HG03378 (cell line): ENCODE data around the gene AIP.

Experiments used
- ATAC-seq: cut with Tn5 transposase; IDR thresholded peaks from one replicate; pipeline ENCODE4 v1.9.1; 2021; ENCODE audit warnings: mild to moderate bottlenecking, moderate library complexity; ENCODE audit not compliant: unreplicated experiment

The AIP gene

DNA sequence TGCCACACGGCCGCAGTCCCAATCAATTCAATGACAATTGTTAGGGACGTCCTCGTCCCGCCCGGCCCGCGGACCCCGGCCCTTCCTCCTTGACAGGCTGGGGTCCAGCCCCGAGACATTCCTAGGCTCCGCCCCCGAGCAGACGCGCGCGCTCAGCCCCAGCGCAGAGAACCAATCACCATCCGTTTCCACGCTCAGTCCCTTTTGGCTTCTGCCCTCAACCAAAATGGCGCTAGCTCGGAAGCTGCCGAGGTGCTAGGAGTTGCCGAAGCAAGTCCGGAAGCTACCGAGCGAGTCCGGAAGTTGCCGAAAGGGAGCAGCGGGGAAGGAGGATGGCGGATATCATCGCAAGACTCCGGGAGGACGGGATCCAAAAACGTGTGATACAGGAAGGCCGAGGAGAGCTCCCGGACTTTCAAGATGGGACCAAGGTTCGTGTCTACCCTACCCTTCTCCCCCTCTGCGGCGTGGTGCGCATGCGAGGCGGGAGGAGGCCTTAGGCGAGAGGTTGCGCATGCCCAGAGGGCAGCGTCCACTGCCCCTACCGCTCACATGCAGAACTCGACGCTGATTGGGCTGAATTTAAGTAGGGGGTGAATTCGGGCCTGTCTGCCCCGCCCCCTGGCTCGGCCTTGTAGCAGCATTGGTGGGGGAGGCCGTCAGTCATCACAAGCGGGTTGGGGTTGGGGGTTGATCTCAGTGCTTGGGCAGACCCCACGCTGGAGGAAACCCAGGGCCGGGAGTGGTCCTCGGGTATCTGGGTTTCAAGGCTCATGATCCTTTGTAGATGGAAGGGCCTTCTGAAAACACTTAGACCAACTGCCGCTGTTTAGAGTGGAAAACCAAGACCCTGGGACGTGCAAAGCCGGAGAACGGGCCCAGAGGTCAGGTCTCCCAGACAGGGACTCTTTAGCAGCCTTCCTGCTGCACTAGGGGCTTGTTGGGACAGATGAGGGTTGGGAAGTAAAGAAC, at the start of gene AIP:
TSS of gene AIP (plus strand) at position 200 of the 972 bp plus-strand sequence. CDS start at position 333, 133 bp downstream.
- ATAC-seq = peak; percentile 53

DNA sequence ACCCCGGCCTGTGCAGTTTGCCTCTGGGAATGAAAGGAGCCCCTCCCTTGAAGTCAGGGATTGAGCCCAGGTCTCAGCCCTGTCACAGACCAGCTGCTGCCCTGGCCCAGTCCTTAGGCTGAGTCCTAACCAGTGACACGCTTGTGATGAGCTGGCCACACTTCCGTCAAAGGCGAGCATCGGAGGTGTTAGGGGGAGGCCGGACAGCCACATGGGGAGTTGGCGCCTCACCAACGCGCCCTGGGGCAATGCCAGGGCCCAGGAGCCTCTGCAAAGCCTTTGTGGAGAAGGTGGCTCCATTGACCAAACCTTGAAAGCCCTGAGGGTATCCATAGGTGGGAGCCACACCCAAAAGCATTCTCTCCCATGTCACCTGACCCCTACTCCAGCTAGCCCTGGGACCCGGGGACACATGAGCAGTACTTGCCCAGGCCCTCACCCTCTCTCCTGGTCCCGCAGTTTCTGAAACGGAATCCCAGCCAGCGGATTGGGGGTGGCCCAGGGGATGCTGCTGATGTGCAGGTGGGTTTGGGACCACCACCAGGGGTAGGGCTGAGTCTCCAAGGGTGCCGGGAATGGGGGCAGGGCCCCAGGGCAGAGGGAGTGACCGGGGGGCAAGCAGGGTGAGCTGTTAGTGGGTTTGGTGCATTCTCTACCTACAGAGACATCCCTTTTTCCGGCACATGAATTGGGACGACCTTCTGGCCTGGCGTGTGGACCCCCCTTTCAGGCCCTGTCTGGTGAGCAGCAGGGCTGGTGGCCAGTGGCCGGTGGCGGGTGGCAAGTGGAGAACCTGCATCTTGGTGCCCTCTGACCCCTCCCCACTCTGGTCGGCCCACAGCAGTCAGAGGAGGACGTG, 49.1 kb upstream of the AIP start:
- no peak for ATAC-seq

DNA sequence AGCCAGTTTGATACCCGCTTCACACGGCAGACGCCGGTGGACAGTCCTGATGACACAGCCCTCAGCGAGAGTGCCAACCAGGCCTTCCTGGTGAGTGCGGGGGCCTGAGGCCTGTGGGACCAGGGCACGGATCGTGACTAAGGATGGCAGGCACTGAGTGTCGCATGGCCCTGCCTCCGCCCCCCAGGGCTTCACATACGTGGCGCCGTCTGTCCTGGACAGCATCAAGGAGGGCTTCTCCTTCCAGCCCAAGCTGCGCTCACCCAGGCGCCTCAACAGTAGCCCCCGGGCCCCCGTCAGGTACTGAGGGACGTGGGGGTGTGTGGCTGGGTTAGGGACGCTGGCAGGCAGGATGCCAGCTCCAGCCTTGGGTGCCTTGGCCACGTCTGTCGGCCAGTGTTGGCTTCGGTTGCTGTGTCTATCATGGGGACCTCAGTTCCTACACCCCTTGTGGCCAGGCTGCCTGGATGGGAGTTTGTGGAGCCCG, 48.4 kb upstream of the AIP start:
- no peak for ATAC-seq

DNA sequence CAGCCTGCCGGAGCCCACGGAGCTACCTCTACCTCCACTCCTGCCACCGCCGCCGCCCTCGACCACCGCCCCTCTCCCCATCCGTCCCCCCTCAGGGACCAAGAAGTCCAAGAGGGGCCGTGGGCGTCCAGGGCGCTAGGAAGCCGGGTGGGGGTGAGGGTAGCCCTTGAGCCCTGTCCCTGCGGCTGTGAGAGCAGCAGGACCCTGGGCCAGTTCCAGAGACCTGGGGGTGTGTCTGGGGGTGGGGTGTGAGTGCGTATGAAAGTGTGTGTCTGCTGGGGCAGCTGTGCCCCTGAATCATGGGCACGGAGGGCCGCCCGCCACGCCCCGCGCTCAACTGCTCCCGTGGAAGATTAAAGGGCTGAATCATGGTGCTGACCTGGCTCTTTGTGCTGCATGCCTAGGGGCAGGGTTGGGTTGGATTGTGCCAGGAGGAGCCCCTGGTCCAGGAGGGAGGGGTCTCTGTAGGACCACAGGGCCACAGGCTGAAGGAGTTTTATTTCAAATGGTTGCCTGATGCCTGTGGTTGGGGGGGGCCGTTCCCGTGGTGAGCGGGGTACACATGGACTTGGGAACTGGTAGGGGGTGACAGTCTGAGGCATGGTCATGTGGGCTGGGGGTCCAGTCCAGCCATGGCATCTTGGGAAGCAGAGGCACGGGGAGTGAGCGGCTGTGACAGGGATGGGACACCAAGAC, 47.6 kb upstream of the AIP start:
- no peak for ATAC-seq

DNA sequence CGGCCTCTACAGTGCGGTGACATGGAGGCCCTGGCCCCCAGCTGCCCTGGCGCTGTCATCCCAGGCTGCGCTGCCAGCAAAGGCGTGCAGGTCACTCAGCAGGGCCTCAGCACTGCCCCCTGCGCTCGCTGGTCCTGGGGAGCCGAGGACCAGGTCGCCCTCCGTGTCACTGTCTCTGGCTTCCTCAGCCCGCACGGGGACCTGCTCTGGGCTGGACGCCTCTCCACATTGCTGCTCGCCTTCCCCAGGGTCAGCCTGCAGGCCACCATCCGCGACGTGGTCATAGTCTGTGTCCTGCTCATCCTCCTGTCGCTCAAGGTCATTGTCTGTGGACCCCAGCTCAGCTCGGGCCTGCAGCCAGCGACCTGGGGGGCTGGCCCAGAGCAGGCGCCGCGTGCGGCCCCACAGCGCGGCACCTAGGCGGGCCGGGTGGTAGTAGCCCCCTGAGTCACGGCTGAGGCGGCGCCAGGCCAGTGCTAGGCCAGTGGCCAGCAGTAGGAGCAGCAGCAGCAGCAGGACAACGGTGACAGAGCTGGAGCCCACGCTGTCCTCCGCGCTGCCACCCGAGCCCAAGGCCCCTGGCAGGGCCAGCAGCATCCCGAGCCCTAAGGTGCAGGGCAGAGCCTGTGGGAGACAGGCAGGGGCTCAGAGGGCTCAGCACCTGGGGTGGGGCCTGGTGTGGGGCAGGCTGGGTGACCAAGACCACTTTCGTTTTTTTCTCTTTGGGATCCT, 46.9 kb upstream of the AIP start:
- ATAC-seq = no peak

DNA sequence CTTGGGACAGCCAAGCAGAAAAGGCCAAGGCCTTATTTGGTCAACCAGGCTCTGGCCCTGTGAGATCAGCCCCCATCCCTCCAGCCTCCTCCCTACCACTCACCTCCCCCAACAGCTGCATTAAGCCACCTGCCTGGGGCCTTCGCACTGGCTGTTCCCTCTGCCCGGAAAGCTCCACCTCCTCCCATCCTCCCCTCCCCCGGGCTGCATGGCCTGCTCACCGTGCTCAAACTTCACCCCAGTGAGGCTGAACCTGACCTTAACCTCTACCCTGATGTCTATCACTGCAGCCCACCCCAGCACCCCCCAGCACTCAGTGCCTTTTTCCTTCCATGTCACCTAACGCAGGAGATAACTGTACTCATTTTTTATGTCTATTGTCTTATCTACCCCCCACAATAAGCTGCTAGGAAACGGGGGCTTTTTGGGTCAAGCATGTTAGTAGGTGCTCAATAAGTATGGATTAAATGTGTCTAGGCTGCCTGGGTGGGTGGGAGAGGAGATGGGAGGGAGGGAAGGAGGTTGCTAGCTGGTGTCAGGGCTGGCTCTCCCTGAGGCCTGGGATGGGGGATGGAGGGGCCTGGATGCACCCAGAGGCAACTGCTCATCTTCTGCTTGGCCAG, 46.3 kb upstream of the AIP start:
- ATAC-seq = no peak

DNA sequence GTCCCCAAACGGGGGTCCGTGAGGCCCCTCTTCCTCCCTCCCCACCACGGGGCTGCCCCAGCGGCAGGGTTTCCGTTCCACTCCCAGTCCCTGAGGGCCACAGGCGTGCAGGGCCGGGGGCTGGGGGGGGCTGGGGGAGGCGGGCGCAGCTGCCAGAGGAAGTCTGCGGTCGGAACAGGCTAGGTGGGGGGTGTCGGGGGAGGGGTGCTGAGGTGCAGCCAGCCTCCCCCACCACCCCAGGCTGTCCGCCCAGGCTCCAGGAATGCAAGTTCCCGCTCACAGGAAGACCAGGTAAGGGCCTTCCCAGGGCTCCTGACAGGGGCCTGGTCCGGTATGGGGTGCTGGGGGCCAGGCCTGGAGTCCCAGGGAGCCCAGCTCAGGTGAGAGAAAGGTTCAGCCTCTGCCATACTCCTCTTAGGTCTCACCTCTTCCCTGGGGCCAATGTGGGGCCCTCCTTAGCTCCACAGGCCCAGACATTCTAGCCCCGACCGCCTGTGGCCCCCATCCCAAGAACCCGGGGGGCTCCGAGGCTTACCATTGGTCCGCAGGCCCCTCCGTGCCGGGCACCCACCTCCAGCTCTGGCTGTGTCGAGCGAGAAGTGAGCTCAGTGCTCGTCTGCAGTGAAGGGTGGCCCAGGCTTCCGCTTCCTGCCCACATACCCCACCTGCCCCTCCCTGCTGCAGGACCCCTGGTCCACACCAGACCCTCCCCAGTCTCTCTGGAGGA, 45.6 kb upstream of the AIP start, which contains the start of gene PTPRCAP:
TSS of gene PTPRCAP (minus strand) at position 601 of the 727 bp plus-strand sequence. CDS start at position 538, 63 bp downstream.
- no peak for ATAC-seq

DNA sequence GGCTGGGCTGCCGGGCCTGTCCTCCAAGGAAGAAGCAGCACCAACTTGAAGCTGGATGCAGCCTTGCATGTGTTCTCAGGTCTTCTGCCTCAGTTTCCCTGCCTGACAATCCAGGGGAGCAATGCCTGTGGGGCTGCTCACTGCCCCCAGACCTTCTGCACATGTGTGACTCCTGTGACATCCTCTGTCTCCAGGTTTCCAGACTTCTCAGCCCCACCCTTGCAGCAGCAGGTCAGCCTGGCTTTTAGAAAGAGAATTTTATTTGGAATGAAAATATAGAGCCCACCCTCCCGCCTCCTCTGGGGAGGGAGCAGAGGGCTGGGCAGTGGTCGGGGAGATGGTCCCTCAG, 45.0 kb upstream of the AIP start:
- no peak for ATAC-seq

DNA sequence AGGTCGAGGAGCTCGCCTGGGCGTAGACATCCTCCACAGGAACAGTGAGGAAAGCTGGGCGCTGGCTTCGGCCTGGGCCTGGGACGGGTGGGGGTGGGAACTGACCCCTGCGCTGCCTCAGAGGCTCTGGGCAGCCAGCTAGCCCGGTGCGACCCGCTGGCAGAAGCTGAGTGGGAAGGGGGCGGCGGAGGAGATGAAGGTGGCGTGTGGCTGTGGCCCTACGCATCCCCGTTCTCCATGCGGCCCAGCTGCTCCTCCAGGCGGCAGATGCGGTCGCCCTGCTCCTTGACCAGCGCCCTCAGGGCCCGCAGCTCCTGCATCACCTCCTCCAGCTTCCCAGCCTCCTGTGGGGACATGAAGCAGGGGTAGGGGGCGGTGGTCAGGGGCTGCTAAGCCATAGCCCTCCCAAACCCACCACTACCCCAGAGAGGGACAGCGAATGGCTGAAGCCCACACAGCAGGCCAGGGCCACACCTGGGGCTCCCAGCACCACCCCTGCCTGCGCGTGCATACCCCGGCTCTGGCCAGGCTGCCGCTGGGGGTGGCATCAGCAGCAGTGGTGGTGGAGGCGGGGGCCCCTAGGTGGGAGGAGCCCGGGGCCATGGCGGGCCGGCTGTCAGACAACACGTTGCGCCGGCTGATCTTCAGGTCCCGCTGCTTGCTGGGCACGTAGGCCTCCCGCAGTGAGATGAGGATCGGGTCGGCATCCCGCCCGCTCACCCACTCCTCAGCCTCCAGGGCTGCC, 44.5 kb upstream of the AIP start:
- ATAC-seq = no peak

DNA sequence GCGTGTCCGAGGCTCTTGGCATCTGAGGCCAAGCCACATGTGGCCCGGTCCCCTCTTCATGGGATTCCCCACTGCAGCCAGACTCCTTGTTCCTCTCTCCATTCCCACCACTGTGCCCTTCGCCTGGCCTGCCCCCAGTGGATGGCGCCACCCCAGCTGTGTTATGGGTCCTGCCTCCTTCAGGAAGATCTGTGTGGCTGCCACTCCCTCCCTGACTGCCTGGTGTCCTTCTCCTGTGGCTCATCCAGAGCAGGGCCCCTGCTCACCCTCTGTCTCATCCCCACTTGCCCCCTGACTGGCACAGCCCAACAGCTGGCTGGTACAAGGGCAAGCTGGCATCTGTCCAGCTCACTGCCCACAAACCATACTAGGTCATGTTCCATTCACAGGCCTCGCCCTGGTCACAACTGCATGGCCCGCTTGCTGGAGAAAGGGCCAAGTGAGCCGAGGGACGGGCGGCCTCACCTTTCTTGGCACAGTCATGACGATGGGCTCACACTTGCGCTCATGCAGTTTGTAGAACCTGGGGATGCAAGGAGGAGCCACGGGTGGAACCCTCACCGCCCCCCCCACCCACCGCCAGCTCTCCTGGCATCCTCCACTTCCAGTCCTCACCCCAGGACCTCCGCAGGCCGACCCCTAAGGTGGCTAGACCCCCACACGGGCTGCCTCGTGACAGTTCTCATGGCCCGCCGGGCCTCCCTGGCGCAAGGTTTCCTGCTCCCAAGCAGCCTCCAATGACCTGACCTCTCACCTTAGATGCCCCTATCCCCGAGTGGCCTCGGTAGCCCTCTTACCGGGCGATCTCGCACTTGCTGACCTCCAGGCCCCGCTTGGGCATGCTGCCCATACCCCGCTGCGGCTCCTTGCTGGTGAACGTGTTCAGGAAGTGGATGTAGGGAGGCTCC, 43.3 kb upstream of the AIP start:
- no peak for ATAC-seq

DNA sequence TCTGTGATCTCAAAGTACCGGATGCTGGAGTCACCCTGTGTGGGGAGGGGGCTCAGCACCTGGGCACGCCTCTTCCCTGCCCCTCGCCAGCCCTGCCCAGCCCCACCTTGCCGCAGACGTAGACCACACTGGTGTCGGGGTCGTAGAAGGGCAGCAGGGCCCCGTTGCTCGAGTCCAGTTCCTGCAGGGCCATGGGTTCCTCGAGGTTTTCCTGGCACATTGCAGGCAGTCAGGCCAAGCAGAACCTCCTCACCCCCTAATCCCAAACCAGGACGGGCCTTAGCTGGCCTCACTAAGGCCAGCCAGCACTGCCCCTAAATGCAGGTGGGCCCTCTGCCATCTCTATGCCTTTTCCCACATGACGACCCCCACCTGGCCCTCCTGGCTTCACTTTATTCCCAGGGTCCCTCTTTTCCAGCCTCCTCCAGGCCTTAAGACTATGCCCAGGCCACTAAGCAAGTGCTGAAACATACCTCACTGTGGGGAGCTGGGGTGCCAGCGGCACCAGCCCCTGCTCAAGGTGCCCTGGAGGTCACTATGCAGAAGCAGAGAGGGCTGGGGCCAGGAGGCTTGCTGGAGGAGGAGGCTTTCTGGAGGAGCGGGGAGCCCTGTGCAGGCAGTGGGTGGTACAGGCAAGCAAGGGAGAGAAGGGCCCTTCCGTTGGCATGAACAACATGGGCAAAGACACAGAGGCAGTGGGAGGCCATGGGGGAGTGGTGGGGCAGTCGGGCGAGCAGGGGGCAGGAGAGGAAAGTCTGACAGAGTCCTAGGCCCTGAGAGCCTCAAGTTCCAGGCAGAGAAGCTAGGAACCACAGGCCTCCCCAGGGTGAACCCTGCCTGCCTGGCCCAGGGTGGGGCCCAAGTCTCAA, 42.4 kb upstream of the AIP start:
- no peak for ATAC-seq

DNA sequence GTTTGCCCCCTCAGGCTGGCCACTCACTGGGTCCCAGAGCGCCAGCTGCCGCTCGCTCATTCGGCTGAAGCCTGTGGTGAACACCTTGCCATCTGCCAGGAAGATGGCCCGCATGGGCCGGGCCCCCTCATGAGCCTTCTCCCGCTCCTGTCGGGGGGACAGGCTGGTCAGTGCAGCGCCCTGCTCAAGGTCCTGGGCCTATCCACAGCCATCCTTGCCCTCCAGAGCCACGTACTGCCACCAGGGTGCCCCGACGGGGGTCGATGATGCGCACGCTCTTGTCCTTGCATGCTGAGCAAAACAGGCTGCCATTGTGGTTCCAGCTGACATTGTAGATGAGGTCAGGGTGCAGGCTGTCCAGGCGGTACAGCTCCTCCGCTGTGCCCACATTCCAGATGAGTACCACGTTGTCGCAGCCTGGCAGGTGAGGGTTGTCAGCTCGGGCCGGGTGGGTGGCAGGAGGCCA, 41.7 kb upstream of the AIP start:
- ATAC-seq = no peak

DNA sequence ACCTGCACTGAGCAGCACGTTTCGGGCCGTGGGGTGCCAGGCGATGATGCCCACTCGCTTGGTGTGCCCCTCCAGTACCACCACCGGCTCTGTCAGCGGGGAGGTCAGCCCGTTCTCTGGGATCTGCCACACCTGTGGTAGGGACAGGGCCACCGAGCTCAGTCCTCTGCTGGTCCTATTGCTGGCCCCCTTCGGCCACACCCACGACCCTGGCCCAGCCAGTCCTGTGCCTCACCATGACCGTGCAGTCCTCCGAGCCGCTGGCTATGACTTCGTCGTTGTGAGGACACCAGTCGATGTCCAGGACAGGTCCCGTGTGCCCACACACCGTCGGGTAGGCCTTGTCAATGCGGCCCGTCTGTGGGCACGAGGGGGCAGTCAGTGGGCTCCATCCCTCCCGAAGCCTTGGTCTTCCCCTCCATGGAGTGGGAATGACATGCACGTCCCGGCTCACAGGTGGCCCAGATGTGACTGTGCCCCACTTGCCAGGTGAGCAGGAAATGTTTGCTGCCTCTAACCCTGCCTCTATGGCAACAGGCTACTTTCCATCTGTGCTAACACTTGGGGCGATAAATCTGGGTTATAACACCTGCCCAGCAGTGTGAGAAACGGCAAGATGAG, 41.0 kb upstream of the AIP start:
- ATAC-seq = no peak

DNA sequence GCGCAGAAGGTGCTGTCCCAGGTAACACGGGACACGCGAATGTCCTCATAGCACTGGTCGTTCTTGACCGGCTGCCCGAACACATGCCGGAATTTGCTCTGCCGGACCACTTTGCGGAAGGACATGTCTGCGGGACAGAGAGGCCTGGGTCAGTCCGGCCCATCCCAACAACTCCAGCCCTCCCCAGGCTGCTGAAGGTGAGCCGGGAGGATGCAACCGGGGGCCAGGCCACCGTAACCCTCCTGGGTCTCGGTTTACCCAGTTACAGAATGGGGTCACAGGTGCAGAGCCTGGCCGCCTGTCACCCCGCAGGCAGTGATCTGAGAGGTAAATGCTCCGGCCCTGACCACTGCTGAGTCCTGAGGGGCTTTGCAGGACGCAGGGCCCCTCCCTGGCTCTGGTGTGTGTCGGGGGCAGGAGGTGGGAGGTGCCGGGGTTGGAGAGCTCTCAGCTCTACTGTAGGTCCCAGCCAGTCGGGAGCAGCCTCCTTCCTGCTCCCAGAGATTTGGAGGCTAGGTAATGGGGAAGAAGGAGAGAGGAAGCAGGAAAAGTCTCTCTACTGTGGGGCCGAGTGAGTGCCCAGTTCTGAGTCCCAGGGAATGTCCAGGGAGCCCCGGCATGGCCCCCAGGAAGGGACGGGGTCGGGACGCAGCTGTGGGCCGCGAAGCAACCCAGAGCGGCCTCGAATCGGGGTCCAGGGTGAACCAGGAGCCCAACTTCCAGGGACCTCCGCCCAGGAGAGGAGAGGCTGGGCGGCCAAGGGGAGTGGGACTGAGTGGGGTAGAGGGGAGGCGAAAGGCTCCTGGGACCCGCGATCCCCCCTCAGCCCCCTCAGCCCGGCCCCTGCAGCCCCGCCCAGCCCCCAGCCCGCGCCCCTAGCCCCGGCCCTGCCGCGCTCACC, 40.1 kb upstream of the AIP start:
- no peak for ATAC-seq

DNA sequence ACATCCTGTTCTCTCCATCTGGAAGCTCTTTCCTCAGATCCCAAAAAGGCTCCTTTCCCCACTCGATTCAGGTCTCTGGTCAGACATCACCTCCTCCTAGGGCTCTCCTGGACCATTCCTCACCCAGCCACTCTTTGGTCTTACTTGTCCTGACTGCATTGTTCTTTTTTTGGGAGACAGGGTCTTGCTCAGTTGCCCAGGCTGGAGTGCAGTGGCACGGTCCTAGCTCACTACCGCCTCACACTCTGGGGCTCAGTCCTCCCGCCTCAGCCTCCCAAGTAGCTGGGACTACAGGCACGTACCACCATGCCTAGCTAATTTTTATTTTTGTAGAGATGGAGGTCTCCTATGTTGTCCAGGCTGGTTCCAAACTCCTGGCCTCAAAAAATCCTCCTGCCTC, 37.3 kb upstream of the AIP start:
- no peak for ATAC-seq
